ENCODE measurements around the gene CDR2L.

GRCh38 chr17:75009139-75009724 lies 21.8 kb downstream of the CDR2L start:
- no peak for TF ChIP-seq POLR2AphosphoS5 (IDR thresholded peaks at IDR 0.05; ENCODE audit: low read depth, low read length)
- TF ChIP-seq TAF1 (IDR thresholded peaks at IDR 0.05; ENCODE audit: borderline replicate concordance, insufficient read depth, low read length) = no peak
- no peak for TF ChIP-seq REST (IDR thresholded peaks at IDR 0.05; ENCODE audit: insufficient read depth in 1 of 2, low read depth in 2 of 2, low read length in 2 of 2)
- TF ChIP-seq SIN3A (IDR thresholded peaks at IDR 0.05; ENCODE audit: borderline replicate concordance, insufficient read depth, low read length) = no peak
- no peak for TF ChIP-seq FOXP2 (optimal IDR thresholded peaks at IDR 0.05; ENCODE audit: borderline replicate concordance, extremely low read depth, extremely low read length, insufficient read depth)

Measured in PFSK-1 (cell line).